ENCODE measurements around the gene TMEM30A.

TMEM30A gene

GRCh38 chr6:75291331-75291730 is 6.7 kb upstream of the TMEM30A start:
- DNase-seq = no peak

GRCh38 chr6:75290136-75290945 is 5.7 kb upstream of the TMEM30A start:
- no peak for DNase-seq

- DNase-seq = no peak
Measured at GRCh38 chr6:75288023-75288422, 3.4 kb upstream of the TMEM30A start.

- no peak for DNase-seq
Measured at GRCh38 chr6:75287424-75287823, 2.8 kb upstream of the TMEM30A start.

GRCh38 chr6:75286955-75287354 is 2.4 kb upstream of the TMEM30A start:
- DNase-seq = no peak

- DNase-seq = no peak
Measured at GRCh38 chr6:75285283-75285639, 669 bp upstream of the TMEM30A start.

GRCh38 chr6:75283907-75284631 is 523 bp downstream of the TMEM30A start:
- DNase-seq = no peak

GRCh38 chr6:75282706-75283105 is 1.9 kb downstream of the TMEM30A start:
- no peak for DNase-seq

- DNase-seq = no peak
Measured at GRCh38 chr6:75281653-75282052, 2.9 kb downstream of the TMEM30A start.

- no peak for DNase-seq
Measured at GRCh38 chr6:75280131-75280855, 4.3 kb downstream of the TMEM30A start.

- DNase-seq = no peak
Measured at GRCh38 chr6:75279418-75279817, 5.2 kb downstream of the TMEM30A start.

- no peak for DNase-seq
Measured at GRCh38 chr6:75278474-75279077, 6.0 kb downstream of the TMEM30A start.

GRCh38 chr6:75275067-75275466 is 9.5 kb downstream of the TMEM30A start:
- no peak for DNase-seq

GRCh38 chr6:75273009-75273408 is 11.6 kb downstream of the TMEM30A start:
- no peak for DNase-seq

- no peak for DNase-seq
Measured at GRCh38 chr6:75272145-75272840, 12.3 kb downstream of the TMEM30A start.

GRCh38 chr6:75268988-75269354 is 15.6 kb downstream of the TMEM30A start:
- DNase-seq = no peak

- DNase-seq = no peak
Measured at GRCh38 chr6:75268121-75268987, 16.2 kb downstream of the TMEM30A start.

- no peak for DNase-seq
Measured at GRCh38 chr6:75267461-75267860, 17.1 kb downstream of the TMEM30A start.

- no peak for DNase-seq
Measured at GRCh38 chr6:75266716-75267291, 17.8 kb downstream of the TMEM30A start.

GRCh38 chr6:75263401-75263750 is 21.2 kb downstream of the TMEM30A start:
- no peak for DNase-seq

- DNase-seq = no peak
Measured at GRCh38 chr6:75262716-75263400, 21.7 kb downstream of the TMEM30A start.

All from NCI-H510A (cell line).